IPS-15b (cell line): ENCODE measurements around the gene ITGB2.

Experiments
- H3K27me3 ChIP-seq: one replicate; pipeline ENCODE4 v1.6.1; 2013; ENCODE audit warnings: low read length; ENCODE audit not compliant: control insufficient read depth, insufficient read depth
- H3K36me3 ChIP-seq: one replicate; pipeline ENCODE4 v1.6.1; 2013; ENCODE audit warnings: low read length; ENCODE audit not compliant: control insufficient read depth, insufficient read depth
- H3K4me1 ChIP-seq: one replicate; pipeline ENCODE4 v1.6.1; 2013; ENCODE audit warnings: mild to moderate bottlenecking, low read length; ENCODE audit not compliant: control insufficient read depth, insufficient read depth
- H3K4me3 ChIP-seq: one replicate; pipeline ENCODE4 v1.5.1; 2013; ENCODE audit warnings: low read depth, low read length
- H3K9ac ChIP-seq: one replicate; pipeline ENCODE4 v1.6.1; 2013; ENCODE audit warnings: low read depth, mild to moderate bottlenecking, low read length
- H3K9me3 ChIP-seq: one replicate; pipeline ENCODE4 v1.6.1; 2013; ENCODE audit warnings: mild to moderate bottlenecking, low read length; ENCODE audit not compliant: control insufficient read depth, insufficient read depth

Gene ITGB2

GRCh38 chr21:44959376-44960091, 38.8 kb upstream of the ITGB2 start:
- H3K9me3 ChIP-seq, result no peaks in the 10 kb centered on the region
- peaks cover 63% of the 10 kb centered on the region for H3K36me3 ChIP-seq
- no peaks in the 10 kb centered on the region for H3K4me1 ChIP-seq
- H3K4me3 ChIP-seq, result no peak overlapping the region
- H3K27me3 ChIP-seq, result no peaks in the 10 kb centered on the region
- no peak overlapping the region for H3K9ac ChIP-seq

GRCh38 chr21:44958471-44959191, 37.9 kb upstream of the ITGB2 start:
- Histone ChIP-seq H3K4me1 (no peaks in the 10 kb centered on the region), H3K36me3 (peaks cover 69% of the 10 kb centered on the region), H3K9me3 (no peaks in the 10 kb centered on the region), H3K4me3 (no peak overlapping the region), H3K9ac (no peak overlapping the region), H3K27me3 (no peaks in the 10 kb centered on the region)

DNA sequence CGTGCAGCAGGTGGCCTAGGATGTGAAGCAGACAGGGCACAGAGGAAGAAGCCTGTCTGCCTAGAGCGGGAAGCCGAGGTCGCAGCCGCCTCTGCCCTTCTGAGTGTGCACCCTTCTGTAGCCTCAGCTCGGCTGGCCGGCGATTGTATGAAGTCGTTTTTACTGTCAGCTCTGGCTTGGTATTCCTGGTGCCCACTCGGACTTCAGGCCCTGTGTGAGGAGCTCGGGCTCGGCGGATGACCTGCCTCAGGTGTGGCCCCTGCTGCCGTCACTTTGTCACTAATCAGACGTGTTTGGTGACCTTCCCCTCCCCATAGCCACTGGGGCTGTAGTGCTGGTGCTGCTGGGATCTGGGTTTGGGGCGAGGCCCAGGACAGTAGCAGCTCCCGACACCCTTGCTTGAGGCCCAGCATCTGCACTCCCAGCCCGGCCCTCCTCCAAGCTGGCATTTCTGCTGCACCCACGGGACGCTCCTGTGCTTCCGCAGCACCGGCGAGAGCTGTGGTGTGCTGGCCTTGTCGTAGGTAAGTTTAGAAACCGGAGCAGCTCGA, 37.3 kb upstream of the ITGB2 start:
- no peaks in the 10 kb centered on the region for H3K9me3 ChIP-seq
- peaks cover 69% of the 10 kb centered on the region for H3K36me3 ChIP-seq
- H3K9ac ChIP-seq, result no peak overlapping the region
- no peaks in the 10 kb centered on the region for H3K4me1 ChIP-seq
- no peaks in the 10 kb centered on the region for H3K27me3 ChIP-seq
- H3K4me3 ChIP-seq, result no peak overlapping the region

DNA sequence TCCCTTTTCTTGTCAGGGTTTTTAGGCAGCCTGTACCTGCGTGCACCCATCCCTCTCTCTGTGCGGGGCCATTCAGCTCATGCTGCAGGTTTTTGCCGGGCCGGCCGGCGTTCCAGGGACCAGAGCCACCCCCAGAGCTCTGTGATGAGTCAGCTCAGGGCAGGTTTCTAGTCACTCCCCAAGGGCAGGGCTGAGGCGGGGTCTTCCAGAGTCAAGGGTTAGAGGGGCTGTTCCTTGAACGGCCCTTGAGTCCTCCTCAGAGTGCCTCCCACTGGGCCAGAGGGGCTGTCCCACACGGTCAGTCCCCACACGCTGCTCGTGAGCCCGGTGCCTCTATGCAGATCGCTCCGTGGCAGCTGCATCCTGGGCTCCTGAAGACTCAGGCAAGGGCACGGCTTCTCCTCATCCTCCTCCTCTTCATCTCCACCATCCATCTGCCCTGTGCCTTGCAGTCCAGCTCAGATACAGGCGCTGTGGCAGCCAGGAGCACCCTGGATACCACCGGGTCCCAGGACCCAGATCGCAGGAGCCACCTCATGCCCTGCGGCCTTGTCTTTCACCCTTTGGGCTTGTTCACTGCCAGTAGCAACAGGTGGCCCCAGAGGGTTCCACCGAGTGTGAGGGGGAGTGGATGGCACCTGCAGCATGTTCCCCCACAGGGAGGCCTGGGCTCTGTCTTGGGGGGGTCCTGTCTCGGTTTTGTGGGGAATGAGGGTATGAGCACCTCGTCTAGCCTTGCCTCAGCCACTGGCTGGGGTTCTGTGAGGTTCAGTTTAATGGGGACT, 36.5 kb upstream of the ITGB2 start:
- H3K9ac ChIP-seq, result no peak overlapping the region
- no peaks in the 10 kb centered on the region for H3K27me3 ChIP-seq
- no peak overlapping the region for H3K4me3 ChIP-seq
- peaks cover 69% of the 10 kb centered on the region for H3K36me3 ChIP-seq
- H3K4me1 ChIP-seq, result no peaks in the 10 kb centered on the region
- no peaks in the 10 kb centered on the region for H3K9me3 ChIP-seq

GRCh38 chr21:44956356-44957046, 35.8 kb upstream of the ITGB2 start:
- no peaks in the 10 kb centered on the region for H3K27me3 ChIP-seq
- peaks cover 66% of the 10 kb centered on the region for H3K36me3 ChIP-seq
- H3K9ac ChIP-seq, result no peak overlapping the region
- no peaks in the 10 kb centered on the region for H3K9me3 ChIP-seq
- H3K4me1 ChIP-seq, result no peaks in the 10 kb centered on the region
- H3K4me3 ChIP-seq, result no peak overlapping the region

DNA sequence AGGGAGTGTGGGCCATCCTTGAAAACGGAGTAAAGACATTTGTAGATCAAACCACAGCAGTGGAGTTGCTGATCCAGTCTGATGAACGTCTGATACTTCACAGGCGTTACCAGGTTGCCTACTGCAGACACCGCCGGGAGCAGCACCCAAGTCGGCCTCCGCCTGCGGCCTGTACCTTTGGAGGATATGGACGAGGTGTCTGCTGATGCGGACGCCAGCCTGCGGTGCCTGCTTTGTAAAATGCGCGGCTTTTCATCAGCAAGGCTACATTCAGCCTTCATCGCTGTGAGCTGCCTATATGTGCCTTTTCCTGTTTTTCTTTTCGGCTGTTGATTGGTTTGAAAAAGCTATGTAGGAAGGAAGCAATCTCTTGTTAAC, 35.1 kb upstream of the ITGB2 start:
- H3K9ac ChIP-seq, result no peak overlapping the region
- no peaks in the 10 kb centered on the region for H3K9me3 ChIP-seq
- H3K36me3 ChIP-seq, result peaks cover 68% of the 10 kb centered on the region

DNA sequence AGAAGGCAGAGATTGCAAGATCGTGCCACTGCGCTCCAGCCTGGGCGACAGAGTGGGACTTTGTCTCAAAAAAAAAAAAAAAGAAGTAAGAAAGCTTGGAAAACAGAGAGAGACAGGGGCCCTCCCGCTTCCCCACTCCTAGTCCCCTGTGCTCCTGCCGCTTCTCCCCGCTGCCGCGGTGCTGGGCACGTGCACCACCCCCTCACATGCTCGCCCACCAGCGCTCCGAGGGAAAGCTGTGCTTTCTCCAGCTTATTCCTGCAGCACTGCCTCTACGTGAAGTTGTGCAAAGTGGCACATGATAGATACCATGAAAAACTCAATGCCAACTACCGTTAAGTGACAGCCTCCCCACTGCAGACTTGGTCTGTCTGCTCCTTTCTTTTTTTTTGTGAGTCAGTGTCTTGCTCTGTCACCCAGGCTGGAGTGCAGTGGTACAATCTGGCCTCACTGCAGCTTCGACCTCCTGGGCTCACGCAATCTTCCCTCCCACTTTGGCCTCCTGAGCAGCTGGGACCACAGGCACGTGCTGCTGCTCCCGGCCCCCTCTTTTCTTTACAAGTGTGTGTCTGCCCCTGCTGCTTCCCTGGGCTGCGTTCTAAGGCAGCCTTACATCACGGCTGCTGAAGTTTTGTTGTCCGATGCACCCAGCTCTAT, 34.6 kb upstream of the ITGB2 start:
- H3K9me3 ChIP-seq, result no peaks in the 10 kb centered on the region
- H3K4me3 ChIP-seq, result no peak overlapping the region
- H3K36me3 ChIP-seq, result peaks cover 67% of the 10 kb centered on the region
- H3K4me1 ChIP-seq, result no peaks in the 10 kb centered on the region
- no peak overlapping the region for H3K9ac ChIP-seq
- H3K27me3 ChIP-seq, result no peaks in the 10 kb centered on the region

More for the DNA sequence above, 35.1 kb upstream of the ITGB2 start:
- H3K4me3 ChIP-seq, result no peak overlapping the region
- no peaks in the 10 kb centered on the region for H3K4me1 ChIP-seq
- no peaks in the 10 kb centered on the region for H3K27me3 ChIP-seq

DNA sequence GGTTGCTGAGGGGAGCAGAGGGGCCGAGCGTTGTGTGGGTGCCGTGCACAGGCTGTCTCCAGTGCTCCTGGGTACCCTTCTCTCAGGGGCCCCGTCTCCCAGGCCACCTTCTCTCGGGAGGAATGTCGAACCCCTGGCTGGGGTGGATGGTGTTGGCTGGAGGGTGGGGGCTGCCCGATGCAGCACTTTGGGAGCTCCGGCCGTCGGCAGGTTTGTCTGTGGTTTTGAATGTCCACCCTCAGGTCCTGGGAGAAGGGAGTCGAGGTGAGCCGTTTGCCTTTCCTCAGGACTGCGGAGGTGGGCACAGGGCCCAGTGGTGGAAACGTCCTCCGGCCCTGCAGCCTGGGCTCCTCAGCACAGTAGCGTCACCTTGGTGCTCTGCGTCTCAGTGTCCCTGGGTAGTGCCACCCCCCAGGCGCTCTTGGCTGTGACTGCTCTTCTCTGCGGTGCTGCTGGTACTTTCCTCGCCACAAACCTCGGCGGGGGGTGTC, 33.6 kb upstream of the ITGB2 start:
- no peaks in the 10 kb centered on the region for H3K9me3 ChIP-seq
- no peaks in the 10 kb centered on the region for H3K4me1 ChIP-seq
- H3K27me3 ChIP-seq, result no peaks in the 10 kb centered on the region
- H3K9ac ChIP-seq, result peak overlapping the region; percentile 54
- peaks cover 64% of the 10 kb centered on the region for H3K36me3 ChIP-seq
- H3K4me3 ChIP-seq, result no peak overlapping the region

DNA sequence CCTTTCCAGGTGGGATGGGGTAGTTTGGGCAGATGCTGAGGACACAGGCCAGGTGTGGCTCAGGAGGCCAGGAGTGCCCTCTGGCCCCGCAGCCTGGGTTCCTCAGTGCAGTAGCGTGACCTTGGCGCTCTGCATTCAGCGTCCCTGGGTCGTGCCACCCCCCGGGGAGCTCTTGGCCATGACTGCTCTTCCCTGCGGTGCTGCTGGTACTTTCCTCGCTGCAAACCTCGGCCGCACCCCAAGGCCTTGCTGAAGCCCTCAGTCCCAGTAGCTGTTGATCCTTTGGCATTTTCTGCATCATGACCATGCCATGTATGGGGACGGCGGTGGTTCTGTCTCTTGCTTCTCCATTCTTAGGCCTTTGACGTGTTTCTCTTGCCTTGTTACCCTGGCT, 32.9 kb upstream of the ITGB2 start:
- no peaks in the 10 kb centered on the region for H3K4me1 ChIP-seq
- peak overlapping the region; percentile 54 for H3K9ac ChIP-seq
- H3K4me3 ChIP-seq, result no peak overlapping the region
- peaks cover 64% of the 10 kb centered on the region for H3K36me3 ChIP-seq
- H3K27me3 ChIP-seq, result no peaks in the 10 kb centered on the region
- H3K9me3 ChIP-seq, result no peaks in the 10 kb centered on the region

GRCh38 chr21:44952929-44953627, 32.4 kb upstream of the ITGB2 start:
- Histone ChIP-seq H3K36me3 (peaks cover 59% of the 10 kb centered on the region), H3K9me3 (no peaks in the 10 kb centered on the region), H3K27me3 (no peaks in the 10 kb centered on the region), H3K4me3 (no peak overlapping the region), H3K9ac (no peak overlapping the region), H3K4me1 (no peaks in the 10 kb centered on the region)
